Osteoblast (primary cell): ENCODE measurements around the gene RBM23. TPM values are rescaled to one million over a fixed set of nuclear protein-coding genes. Genes with fewer than 3 reads are reported as not detected.
A peak's percentile ranks its signal among the peaks of the same experiment; 100 is the strongest.

Experiments
- DNase-seq: peaks from one replicate; pipeline ENCODE4 v3.0.0; 2011; ENCODE audit warnings: low spot score, mixed read lengths; ENCODE audit not compliant: insufficient read length; ENCODE audit errors: missing footprints
- H2AFZ ChIP-seq: 2 replicates; pipeline ENCODE4 v1.6.0; 2011; ENCODE audit warnings: mild to moderate bottlenecking, low read length
- H3K27ac ChIP-seq: 2 replicates; pipeline ENCODE4 v1.5.1; 2011; ENCODE audit warnings: mild to moderate bottlenecking, low read depth, low read length, moderate library complexity
- H3K27me3 ChIP-seq: 2 replicates; pipeline ENCODE4 v1.6.0; 2012; ENCODE audit warnings: mild to moderate bottlenecking, control low read depth, inconsistent platforms, low read length, moderate library complexity; ENCODE audit not compliant: insufficient read depth
- H3K36me3 ChIP-seq: 2 replicates; pipeline ENCODE4 v1.5.1; 2011; ENCODE audit warnings: mild to moderate bottlenecking, low read length, control low read depth, moderate library complexity; ENCODE audit not compliant: insufficient read depth
- H3K4me1 ChIP-seq: 2 replicates; pipeline ENCODE4 v1.5.1; 2011; ENCODE audit warnings: mild to moderate bottlenecking, low read length, control low read depth, moderate library complexity; ENCODE audit not compliant: insufficient read depth
- H3K4me2 ChIP-seq: 2 replicates; pipeline ENCODE4 v1.6.0; 2011; ENCODE audit warnings: mild to moderate bottlenecking, low read length; ENCODE audit not compliant: insufficient read depth
- H3K4me3 ChIP-seq: fragments of 200-600 bp; sonication (generic); 3 replicates; pipeline ENCODE4 v1.5.1; 2012; ENCODE audit warnings: mild to moderate bottlenecking, low read length, inconsistent platforms; ENCODE audit not compliant: insufficient read depth
- H3K79me2 ChIP-seq: 2 replicates; pipeline ENCODE4 v1.6.0; 2012; ENCODE audit warnings: mild to moderate bottlenecking, low read length, control low read depth, inconsistent platforms; ENCODE audit not compliant: insufficient read depth
- H3K9me3 ChIP-seq: 2 replicates; pipeline ENCODE4 v1.5.1; 2011; ENCODE audit warnings: low read depth, low read length, control low read depth
- H4K20me1 ChIP-seq: 2 replicates; pipeline ENCODE4 v1.6.0; 2012; ENCODE audit warnings: mild to moderate bottlenecking, low read length, control low read depth; ENCODE audit not compliant: insufficient read depth
- CTCF ChIP-seq: IDR thresholded peaks from 2 replicates; pipeline ENCODE4 v1.5.1; 2011; ENCODE audit warnings: mild to moderate bottlenecking, low read depth, low read length, moderate library complexity; ENCODE audit errors: extremely low read depth
- total RNA-seq: library from RNA; depleted of rRNA; stranded (reverse); fragments of >200 nt; gene quantifications from 2 replicates; pipeline ENCODE4 v1.2.3, GENCODE V29; 2012

The RBM23 gene
- total RNA-seq, 1 donor, result 98.1 TPM

GRCh38 chr14:22908601-22909000 is 10.3 kb downstream of the RBM23 start:
- Histone ChIP-seq H3K79me2 (peaks cover 32% of the 10 kb centered on the region), H3K4me2 (peak overlapping the region; percentile 3), H3K27ac (peak overlapping the region; percentile 1), H3K4me3 (no peak overlapping the region), H3K36me3 (peaks cover 58% of the 10 kb centered on the region), H2AFZ (no peak overlapping the region), H4K20me1 (peaks cover 2% of the 10 kb centered on the region), H3K4me1 (peaks cover 3% of the 10 kb centered on the region), H3K9me3 (no peaks in the 10 kb centered on the region), H3K27me3 (no peaks in the 10 kb centered on the region)
- peak; percentile 48 for DNase-seq
- no peak for TF ChIP-seq CTCF

- peaks cover 3% of the 10 kb centered on the region for H3K4me1 ChIP-seq
- no peak for DNase-seq
- H3K79me2 ChIP-seq, result peaks cover 23% of the 10 kb centered on the region
- H3K27ac ChIP-seq, result no peak overlapping the region
- H3K9me3 ChIP-seq, result no peaks in the 10 kb centered on the region
- no peak for TF ChIP-seq CTCF
- peaks cover 69% of the 10 kb centered on the region for H3K36me3 ChIP-seq
- no peak overlapping the region for H3K4me3 ChIP-seq
- H3K4me2 ChIP-seq, result no peak overlapping the region
- H3K27me3 ChIP-seq, result no peaks in the 10 kb centered on the region
- H2AFZ ChIP-seq, result no peak overlapping the region
- H4K20me1 ChIP-seq, result peaks cover 2% of the 10 kb centered on the region
Measured at GRCh38 chr14:22907429-22907828, 11.5 kb downstream of the RBM23 start.

GRCh38 chr14:22906073-22906472 is 12.9 kb downstream of the RBM23 start:
- peak; percentile 1 for DNase-seq
- H3K79me2 ChIP-seq, result peaks cover 10% of the 10 kb centered on the region
- H3K4me2 ChIP-seq, result no peak overlapping the region
- peaks cover 3% of the 10 kb centered on the region for H3K4me1 ChIP-seq
- H4K20me1 ChIP-seq, result no peaks in the 10 kb centered on the region
- H3K9me3 ChIP-seq, result no peaks in the 10 kb centered on the region
- no peak overlapping the region for H3K4me3 ChIP-seq
- peaks cover 83% of the 10 kb centered on the region for H3K36me3 ChIP-seq
- TF ChIP-seq CTCF, result no peak
- no peak overlapping the region for H3K27ac ChIP-seq
- no peak overlapping the region for H2AFZ ChIP-seq
- H3K27me3 ChIP-seq, result no peaks in the 10 kb centered on the region

DNA sequence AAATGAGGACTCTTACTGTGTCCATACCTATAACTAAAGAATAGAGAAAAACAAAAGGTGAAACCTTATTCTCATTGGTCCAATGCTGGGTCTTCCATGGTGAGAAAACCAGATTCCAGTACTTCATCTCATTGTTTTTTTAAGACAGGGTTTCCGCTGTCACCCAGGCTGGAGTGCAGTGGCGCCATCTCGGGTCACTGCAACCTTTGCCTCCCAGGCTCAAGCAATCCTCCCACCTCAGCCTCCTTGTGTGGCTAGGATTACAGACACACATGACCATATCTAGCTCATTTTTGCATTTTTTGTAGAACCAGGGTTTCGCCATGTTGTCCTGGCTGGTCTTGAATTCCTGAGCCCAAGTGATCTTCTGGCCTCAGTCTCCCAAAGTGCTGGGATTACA is 13.3 kb downstream of the RBM23 start:
- Histone ChIP-seq H3K27me3 (no peaks in the 10 kb centered on the region), H4K20me1 (no peaks in the 10 kb centered on the region), H3K4me2 (no peak overlapping the region), H3K36me3 (peaks cover 87% of the 10 kb centered on the region), H3K4me3 (no peak overlapping the region), H3K4me1 (peaks cover 3% of the 10 kb centered on the region), H3K9me3 (no peaks in the 10 kb centered on the region), H2AFZ (no peak overlapping the region), H3K79me2 (peaks cover 6% of the 10 kb centered on the region), H3K27ac (no peak overlapping the region)
- TF ChIP-seq CTCF, result no peak
- DNase-seq, result no peak
